Ascending aorta (tissue), 2 donors: ENCODE data around the gene UNC79. TPM values are rescaled to one million over a fixed set of nuclear protein-coding genes. Genes with fewer than 3 reads are reported as not detected.
"Not testable (repeated sequence)": the region's sequence is repeated elsewhere in the genome, so short reads cannot be mapped to it uniquely, and the experiment has no call there.

Experiments
- DNase-seq, 2 donors: peaks; one replicate each; pipeline ENCODE4 v3.0.0-alpha.2; 2019; ENCODE audit warnings: low spot score in 2 of 2
- H3K27ac ChIP-seq, 2 donors: fragments of 200-600 bp; sonication (generic); one replicate each; pipeline ENCODE4 v1.5.1; 2016 to 2017; ENCODE audit warnings: mild to moderate bottlenecking in 1 of 2
- H3K27me3 ChIP-seq: fragments of 200-600 bp; sonication (generic); one replicate; pipeline ENCODE4 v1.5.1; 2017
- H3K36me3 ChIP-seq, 2 donors: fragments of 200-600 bp; sonication (generic); one replicate each; pipeline ENCODE4 v1.5.1; 2016
- H3K4me1 ChIP-seq, 2 donors: fragments of 200-600 bp; sonication (generic); one replicate each; pipeline ENCODE4 v1.5.1; 2016 to 2017; ENCODE audit warnings: mild to moderate bottlenecking in 1 of 2
- H3K4me3 ChIP-seq, 2 donors: fragments of 200-600 bp; sonication (generic); one replicate each; pipeline ENCODE4 v1.5.1; 2016 to 2017; ENCODE audit warnings: mild to moderate bottlenecking in 1 of 2
- H3K9me3 ChIP-seq, 2 donors: fragments of 200-600 bp; sonication (generic); one replicate each; pipeline ENCODE4 v1.5.1; 2016
- CTCF ChIP-seq, 3 experiments: fragments of 200-600 bp in 2 of 3; fragments of 450-650 bp in 1 of 3; sonication (generic) in 2 of 3; IDR thresholded peaks; one replicate each; pipeline ENCODE4 v1.5.1; 2016 to 2019; ENCODE audit warnings: antibody characterized with exemption in 3 of 3, mild to moderate bottlenecking in 1 of 3, moderate library complexity in 1 of 3
- intact Hi-C: fragments of 100-400 bp; cut with DNase I; formaldehyde crosslinking; loops from one replicate; pipeline ENCODE4 v1.15.1; 2023
- total RNA-seq: library from RNA; depleted of rRNA; stranded (reverse); fragments of >200 nt; gene quantifications from one replicate; pipeline ENCODE4 v1.1.0, GENCODE V29; 2016

UNC79 gene
- total RNA-seq, 1 donor from 2014 or later: not detected

- intact Hi-C loops: no loop called here
- no peaks in the 10 kb centered on the region for H3K27me3 ChIP-seq
- H3K4me1 ChIP-seq: no peaks in the 10 kb centered on the region
- DNase-seq: no peak
- no peak for TF ChIP-seq CTCF (IDR thresholded peaks at IDR 0.05)
- no peak overlapping the region for H3K4me3 ChIP-seq
- no peaks in the 10 kb centered on the region for H3K36me3 ChIP-seq
- no peaks in the 10 kb centered on the region for H3K9me3 ChIP-seq
- no peak overlapping the region for H3K27ac ChIP-seq
These were observed 27.8 kb upstream of the UNC79 start for GRCh38 chr14:93402951-93403350.

GRCh38 chr14:93410021-93410420 is 20.7 kb upstream of the UNC79 start:
- intact Hi-C loops: no loop called here
- Histone ChIP-seq H3K4me3 (no peak overlapping the region), H3K27ac (no peak overlapping the region), H3K36me3 (no peaks in the 10 kb centered on the region), H3K9me3 (peaks cover 0 to 3% of the 10 kb centered on the region in 2 donors), H3K4me1 (no peaks in the 10 kb centered on the region), H3K27me3 (no peaks in the 10 kb centered on the region)
- no peak for TF ChIP-seq CTCF (IDR thresholded peaks at IDR 0.05)
- DNase-seq: no peak

GRCh38 chr14:93410893-93411292 is 19.8 kb upstream of the UNC79 start:
- no peaks in the 10 kb centered on the region for H3K4me1 ChIP-seq
- H3K27ac ChIP-seq: no peak overlapping the region
- H3K36me3 ChIP-seq: no peaks in the 10 kb centered on the region
- no peak for TF ChIP-seq CTCF (IDR thresholded peaks at IDR 0.05)
- peaks cover 0 to 3% of the 10 kb centered on the region in 2 donors for H3K9me3 ChIP-seq
- H3K27me3 ChIP-seq: no peaks in the 10 kb centered on the region
- no peak overlapping the region for H3K4me3 ChIP-seq
- DNase-seq: no peak
- intact Hi-C loops: no loop called here

- intact Hi-C loops, H3K36me3 ChIP-seq, H3K4me3 ChIP-seq, DNase-seq, H3K27ac ChIP-seq, H3K4me1 ChIP-seq, H3K27me3 ChIP-seq: not testable (repeated sequence)
- peaks cover 7 to 27% of the 10 kb centered on the region in 2 donors for H3K9me3 ChIP-seq
These were observed 5.6 kb upstream of the UNC79 start for GRCh38 chr14:93425136-93425535.

- H3K36me3 ChIP-seq: no peaks in the 10 kb centered on the region
- H3K4me3 ChIP-seq: no peak overlapping the region
- intact Hi-C loops: no loop called here
- H3K9me3 ChIP-seq: peaks cover 7 to 27% of the 10 kb centered on the region in 2 donors
- no peak overlapping the region for H3K27ac ChIP-seq
- no peaks in the 10 kb centered on the region for H3K4me1 ChIP-seq
- H3K27me3 ChIP-seq: no peaks in the 10 kb centered on the region
- no peak for TF ChIP-seq CTCF (IDR thresholded peaks at IDR 0.05)
- no peak for DNase-seq
These were observed 4.0 kb upstream of the UNC79 start for GRCh38 chr14:93426750-93427149.

GRCh38 chr14:93431036-93431670 is 414 bp downstream of the UNC79 start:
- intact Hi-C loops: no loop called here
- Histone ChIP-seq H3K27ac (no peak overlapping the region), H3K36me3 (no peaks in the 10 kb centered on the region), H3K4me1 (no peaks in the 10 kb centered on the region), H3K9me3 (peaks cover under 1 to 10% of the 10 kb centered on the region in 2 donors), H3K27me3 (no peaks in the 10 kb centered on the region), H3K4me3 (no peak overlapping the region)
- no peak for DNase-seq
- no peak for TF ChIP-seq CTCF (IDR thresholded peaks at IDR 0.05)
